T-cell (primary cell): ENCODE measurements around the gene FOXP1. TPM values are rescaled to one million over a fixed set of nuclear protein-coding genes. Genes with fewer than 3 reads are reported as not detected.
A peak's percentile ranks its signal among the peaks of the same experiment; 100 is the strongest.

Experiments
- ATAC-seq, 4 experiments: fragments of 200-7000 bp in 3 of 4; fragments of 150-1000 bp in 1 of 4; cut with Tn5 transposase; replicated peaks in 1 of 4; 1 replicate in 3 of 4; 2 replicates in 1 of 4; pipeline ENCODE4 v1.10.0; 2021; ENCODE audit warnings: moderate library complexity in 3 of 4, mild to moderate bottlenecking in 2 of 4, moderate number of reproducible peaks in 1 of 4
- CTCF ChIA-PET, 2 donors: fragments of 300-600 bp; sonication (Branson Sonifier 250); formaldehyde crosslinking; loops; one replicate each; lab custom pipeline; 2022; ENCODE audit warnings: antibody characterized with exemption in 2 of 2; lab: Charles Lee
- POLR2A ChIA-PET, 2 donors: fragments of 300-600 bp; sonication (Branson Sonifier 250); formaldehyde crosslinking; loops; one replicate each; lab custom pipeline; 2022; ENCODE audit warnings: antibody characterized with exemption in 2 of 2; lab: Charles Lee
- DNase-seq, 35 experiments: peaks; one replicate each; pipeline versions ENCODE4 v3.0.0 to v3.0.0-alpha.2; 2013 to 2023
- H3K27ac ChIP-seq: one replicate; pipeline ENCODE4 v1.5.1; 2013; ENCODE audit warnings: low read length
- H3K27me3 ChIP-seq, 2 experiments: replicated peaks in 1 of 2; 1 replicate in 1 of 2; 2 replicates in 1 of 2; pipeline versions ENCODE4 v1.6.1 to v1.7.0; 2013; ENCODE audit warnings: low read length in 1 of 2, mixed read lengths in 1 of 2; ENCODE audit not compliant: control insufficient read depth in 2 of 2, insufficient read depth in 2 of 2; ENCODE audit errors: extremely low read depth in 1 of 2
- H3K36me3 ChIP-seq, 2 donors: 1 replicate in 1 of 2; 2 replicates in 1 of 2; pipeline versions ENCODE4 v1.6.1 to v1.7.0; 2013; ENCODE audit warnings: low read length in 1 of 2; ENCODE audit not compliant: control insufficient read depth in 2 of 2, insufficient read depth in 1 of 2; ENCODE audit errors: extremely low read depth in 1 of 2
- H3K4me1 ChIP-seq, 2 experiments: 1 replicate in 1 of 2; 2 replicates in 1 of 2; pipeline versions ENCODE4 v1.6.1 to v1.7.0; 2013; ENCODE audit warnings: low read length in 2 of 2, mixed read lengths in 1 of 2; ENCODE audit not compliant: insufficient read depth in 2 of 2, control insufficient read depth in 1 of 2; ENCODE audit errors: extremely low read depth in 1 of 2
- H3K4me3 ChIP-seq, 2 donors: 1 replicate in 1 of 2; 2 replicates in 1 of 2; pipeline versions ENCODE4 v1.5.1 to v1.7.0; 2013; ENCODE audit warnings: mild to moderate bottlenecking in 2 of 2, low read length in 1 of 2, moderate library complexity in 1 of 2; ENCODE audit not compliant: control insufficient read depth in 1 of 2; ENCODE audit errors: extremely low read depth in 1 of 2
- H3K9me3 ChIP-seq: 2 replicates; pipeline ENCODE4 v1.7.0; 2013
- H3K27ac Mint-ChIP-seq, 2 donors: one replicate each; pipeline ENCODE4 v1.8.0; 2020 to 2021; ENCODE audit warnings: mild to moderate bottlenecking in 2 of 2, mixed read lengths in 2 of 2
- H3K27me3 Mint-ChIP-seq, 2 donors: one replicate each; pipeline ENCODE4 v1.8.0; 2021 to 2022; ENCODE audit warnings: mixed read lengths in 2 of 2
- H3K36me3 Mint-ChIP-seq: one replicate; pipeline ENCODE4 v1.8.0; 2021; ENCODE audit warnings: mixed read lengths
- H3K4me1 Mint-ChIP-seq, 3 donors: one replicate each; pipeline ENCODE4 v1.8.0; 2020 to 2022; ENCODE audit warnings: mixed read lengths in 3 of 3, mild to moderate bottlenecking in 1 of 3
- H3K4me3 Mint-ChIP-seq, 3 donors: one replicate each; pipeline ENCODE4 v1.8.0; 2020 to 2022; ENCODE audit warnings: mild to moderate bottlenecking in 3 of 3, mixed read lengths in 3 of 3, moderate library complexity in 3 of 3
- H3K9me3 Mint-ChIP-seq, 3 donors: one replicate each; pipeline ENCODE4 v1.8.0; 2020 to 2022; ENCODE audit warnings: mixed read lengths in 3 of 3
- whole genome bisulfite sequencing: methylation state at CpG from one replicate; pipeline ENCODE4 v1.1.5; 2013; ENCODE audit warnings: missing lambda C conversion rate; ENCODE audit not compliant: insufficient coverage; 5-methylcytosine and 5-hydroxymethylcytosine counted together
- total RNA-seq, 35 experiments: library from RNA in 6 of 35; stranded (reverse) in 6 of 35; fragments of 120-200 nt in 1 of 35; gene quantifications; one replicate each; pipeline versions ENCODE4 v1.2.1 to v1.2.4 and lab custom pipeline; 2013 to 2026

Gene FOXP1
- total RNA-seq, 5 donors from 2014 or later (not counting 1 experiment from before 2014, with no cell fraction given) = 258 to 586 (median 290) TPM

GRCh38 chr3:71277341-71277740 lies 306.2 kb downstream of the FOXP1 start:
- Mint-ChIP-seq H3K27me3 (no peaks in the 10 kb centered on the region), H3K36me3 (peaks cover 19% of the 10 kb centered on the region), H3K4me3 (no peak overlapping the region), H3K4me1 (peaks cover 57 to 68% (median 63%) of the 10 kb centered on the region in 3 donors), H3K9me3 (no peaks in the 10 kb centered on the region), H3K27ac (peak overlapping the region in 1 of 2 donors; percentile 28)
- DNase-seq = no peak
- no peak overlapping the region for H3K27ac ChIP-seq
- no peak for ATAC-seq
- WGBS = 100% methylated on average over 2 of the region's 3 CpGs
- peaks cover 2 to 7% of the 10 kb centered on the region in 2 experiments for H3K4me1 ChIP-seq
- no peak overlapping the region for H3K4me3 ChIP-seq
- no peaks in the 10 kb centered on the region for H3K27me3 ChIP-seq
- no peaks in the 10 kb centered on the region for H3K36me3 ChIP-seq
- CTCF ChIA-PET = no interaction called here
- POLR2A ChIA-PET = no interaction called here
- H3K9me3 ChIP-seq = no peaks in the 10 kb centered on the region

- Mint-ChIP-seq H3K4me3 (no peak overlapping the region), H3K27me3 (no peaks in the 10 kb centered on the region), H3K4me1 (peaks cover 65 to 74% (median 66%) of the 10 kb centered on the region in 3 donors), H3K9me3 (no peaks in the 10 kb centered on the region), H3K27ac (peak overlapping the region in 1 of 2 donors; percentile 17), H3K36me3 (peaks cover 22% of the 10 kb centered on the region)
- no peak overlapping the region for H3K27ac ChIP-seq
- no peaks in the 10 kb centered on the region for H3K27me3 ChIP-seq
- H3K9me3 ChIP-seq = no peaks in the 10 kb centered on the region
- ATAC-seq (no peak), DNase-seq (no peak)
- WGBS = 83% methylated on average over 1 of the region's 4 CpGs
- CTCF ChIA-PET = interaction anchor here in 1 of 2 donors (0.7 kb wide), 2 partner anchors 27 to 108 kb away, joined by 3 to 5 read pairs; no protein-coding TSS in a partner anchor
- H3K4me1 ChIP-seq = peaks cover 2 to 7% of the 10 kb centered on the region in 2 experiments
- H3K36me3 ChIP-seq = no peaks in the 10 kb centered on the region
- H3K4me3 ChIP-seq = no peak overlapping the region
- POLR2A ChIA-PET = interaction anchor here in 1 of 2 donors (0.7 kb wide), 1 partner anchor 24 kb away, joined by 8 read pairs; no protein-coding TSS in a partner anchor
Observed at GRCh38 chr3:71276531-71276930, 307.0 kb downstream of the FOXP1 start.

- ChIA-PET CTCF (no interaction called here), POLR2A (interaction anchor here in 1 of 2 donors (0.6 kb wide), 1 partner anchor 66 kb away, joined by 3 read pairs; no protein-coding TSS in a partner anchor)
- H3K36me3 Mint-ChIP-seq = peaks cover 26% of the 10 kb centered on the region
- no peaks in the 10 kb centered on the region for H3K9me3 Mint-ChIP-seq
- peaks cover 87 to 93% (median 91%) of the 10 kb centered on the region in 3 donors for H3K4me1 Mint-ChIP-seq
- no peak for DNase-seq
- H3K4me1 ChIP-seq = peaks cover 7% of the 10 kb centered on the region in 2 experiments
- H3K27me3 ChIP-seq = no peaks in the 10 kb centered on the region
- ATAC-seq = no peak
- no peak overlapping the region for H3K4me3 Mint-ChIP-seq
- H3K9me3 ChIP-seq = no peaks in the 10 kb centered on the region
- H3K4me3 ChIP-seq = no peak overlapping the region
- H3K36me3 ChIP-seq = no peaks in the 10 kb centered on the region
- 80% methylated on average over 1 of the region's 4 CpGs for WGBS
- H3K27me3 Mint-ChIP-seq = no peaks in the 10 kb centered on the region
- H3K27ac Mint-ChIP-seq = peak overlapping the region; percentile 53 to 79
- H3K27ac ChIP-seq = no peak overlapping the region
Observed at GRCh38 chr3:71273453-71273852, 310.1 kb downstream of the FOXP1 start.

GRCh38 chr3:71271596-71271995 lies 311.9 kb downstream of the FOXP1 start:
- ChIA-PET CTCF (no interaction called here), POLR2A (no interaction called here)
- peaks cover 6 to 7% of the 10 kb centered on the region in 2 experiments for H3K4me1 ChIP-seq
- no peaks in the 10 kb centered on the region for H3K27me3 ChIP-seq
- Mint-ChIP-seq H3K4me1 (peaks cover 82 to 95% (median 90%) of the 10 kb centered on the region in 3 donors), H3K36me3 (peaks cover 29% of the 10 kb centered on the region), H3K4me3 (no peak overlapping the region), H3K27me3 (no peaks in the 10 kb centered on the region), H3K9me3 (no peaks in the 10 kb centered on the region), H3K27ac (peak overlapping the region; percentile 54 to 85)
- 100% methylated on average over 1 of the region's 4 CpGs for WGBS
- H3K4me3 ChIP-seq = no peak overlapping the region
- no peak overlapping the region for H3K27ac ChIP-seq
- ATAC-seq (no peak), DNase-seq (no peak)
- no peaks in the 10 kb centered on the region for H3K36me3 ChIP-seq
- H3K9me3 ChIP-seq = no peaks in the 10 kb centered on the region

GRCh38 chr3:71269906-71270305 lies 313.6 kb downstream of the FOXP1 start:
- POLR2A ChIA-PET = interaction anchor here in 1 of 2 donors (1.0 kb wide), 1 partner anchor 119 kb away, joined by 3 read pairs; no protein-coding TSS in a partner anchor
- Histone ChIP-seq H3K36me3 (no peaks in the 10 kb centered on the region), H3K27ac (no peak overlapping the region), H3K27me3 (no peaks in the 10 kb centered on the region), H3K9me3 (no peaks in the 10 kb centered on the region), H3K4me1 (peaks cover 8 to 15% of the 10 kb centered on the region in 2 experiments), H3K4me3 (no peak overlapping the region)
- Mint-ChIP-seq H3K36me3 (peaks cover 39% of the 10 kb centered on the region), H3K27ac (peak overlapping the region; percentile 85 to 88), H3K4me1 (peaks cover 79 to 91% (median 89%) of the 10 kb centered on the region in 3 donors), H3K4me3 (peak overlapping the region in 2 of 3 donors; percentile 13 to 58), H3K9me3 (no peaks in the 10 kb centered on the region), H3K27me3 (no peaks in the 10 kb centered on the region)
- CTCF ChIA-PET = no interaction called here
- DNase-seq (peak in 20 of 35 experiments; percentile 3 to 55 (median 18)), ATAC-seq (peak; percentile 65 to 77 (median 70))
- 49% methylated on average over 6 of the region's 8 CpGs for WGBS

- Mint-ChIP-seq H3K36me3 (peaks cover 45% of the 10 kb centered on the region), H3K4me1 (peaks cover 79 to 91% (median 88%) of the 10 kb centered on the region in 3 donors)
- POLR2A ChIA-PET = interaction anchor here in 1 of 2 donors (0.7 kb wide), 1 partner anchor 15 kb away, joined by 4 read pairs; no protein-coding TSS in a partner anchor
Observed at GRCh38 chr3:71268462-71268999, 315.0 kb downstream of the FOXP1 start.

More at GRCh38 chr3:71268462-71268999, 315.0 kb downstream of the FOXP1 start:
- no peaks in the 10 kb centered on the region for H3K27me3 Mint-ChIP-seq
- Histone ChIP-seq H3K9me3 (no peaks in the 10 kb centered on the region), H3K27ac (no peak overlapping the region), H3K27me3 (no peaks in the 10 kb centered on the region), H3K4me1 (peaks cover 8 to 15% of the 10 kb centered on the region in 2 experiments), H3K36me3 (no peaks in the 10 kb centered on the region), H3K4me3 (no peak overlapping the region)
- H3K9me3 Mint-ChIP-seq = no peaks in the 10 kb centered on the region
- 90% methylated on average over 2 of the region's 5 CpGs for WGBS
- no peak for ATAC-seq
- peak overlapping the region in 1 of 3 donors; percentile 58 for H3K4me3 Mint-ChIP-seq
- no peak for DNase-seq
- peak overlapping the region in 1 of 2 donors; percentile 33 for H3K27ac Mint-ChIP-seq
- CTCF ChIA-PET = interaction anchor here in 1 of 2 donors (0.6 kb wide), 1 partner anchor 347 kb away, joined by 3 read pairs; no protein-coding TSS in a partner anchor
